Iris pigment epithelial cell (primary cell): ENCODE data around the gene ISM2.

Experiments
- DNase-seq: peaks from one replicate; pipeline ENCODE4 v3.0.0-alpha.2; 2011; ENCODE audit warnings: low read depth

The ISM2 gene

GRCh38 chr14:77469067-77469505, 29.5 kb downstream of the ISM2 start:
- no peak for DNase-seq

GRCh38 chr14:77467801-77468200, 30.8 kb downstream of the ISM2 start:
- no peak for DNase-seq

GRCh38 chr14:77459072-77459723, 39.4 kb downstream of the ISM2 start:
- DNase-seq, result peak; percentile 80

- peak; percentile 50 for DNase-seq
Measured at GRCh38 chr14:77458249-77458950, 40.2 kb downstream of the ISM2 start.

GRCh38 chr14:77457522-77458248, 40.9 kb downstream of the ISM2 start, which contains the start of the genes AHSA1 and VIPAS39:
AHSA1 (plus strand) TSS chr14:77458093; CDS start chr14:77458190, 97 bp downstream.
VIPAS39 (minus strand) TSS chr14:77457601; CDS start chr14:77454102, 3,499 bp downstream.
- peak; percentile 100 for DNase-seq

- DNase-seq, result peak; percentile 49
Measured at GRCh38 chr14:77457115-77457521, 41.5 kb downstream of the ISM2 start.

GRCh38 chr14:77455966-77456640, 42.5 kb downstream of the ISM2 start:
- no peak for DNase-seq

GRCh38 chr14:77442196-77442595, 56.4 kb downstream of the ISM2 start:
- no peak for DNase-seq

- no peak for DNase-seq
Measured at GRCh38 chr14:77439861-77440260, 58.8 kb downstream of the ISM2 start.

- DNase-seq, result no peak
Measured at GRCh38 chr14:77438596-77438995, 60.0 kb downstream of the ISM2 start.

GRCh38 chr14:77436042-77436441, 62.6 kb downstream of the ISM2 start:
- DNase-seq, result peak; percentile 12

- no peak for DNase-seq
Measured at GRCh38 chr14:77426396-77426795, 72.2 kb downstream of the ISM2 start.

GRCh38 chr14:77424862-77425261, 73.8 kb downstream of the ISM2 start:
- no peak for DNase-seq
